PC-3 (cell line): ENCODE data around the gene SHLD1.

Experiments used
- EZH2 ChIP-seq: fragments of 300-600 bp; sonication (generic); IDR thresholded peaks from one replicate; pipeline ENCODE4 v1.6.1; 2017; ENCODE audit warnings: antibody characterized with exemption, mild to moderate bottlenecking, low read length; ENCODE audit not compliant: unreplicated experiment
- EZH2phosphoT487 ChIP-seq: fragments of 300-600 bp; sonication (generic); IDR thresholded peaks from 2 replicates; pipeline ENCODE4 v1.6.1; 2018; ENCODE audit warnings: mild to moderate bottlenecking, antibody characterized with exemption, low read length, borderline replicate concordance
- TF ChIP-seq, protein P1 (sequence below): fragments of 300-600 bp; sonication (generic); conservative IDR thresholded peaks from 2 replicates; pipeline ENCODE4 v1.5.1; 2017; ENCODE audit warnings: antibody characterized with exemption, low read depth, mild to moderate bottlenecking, low read length

DNA sequence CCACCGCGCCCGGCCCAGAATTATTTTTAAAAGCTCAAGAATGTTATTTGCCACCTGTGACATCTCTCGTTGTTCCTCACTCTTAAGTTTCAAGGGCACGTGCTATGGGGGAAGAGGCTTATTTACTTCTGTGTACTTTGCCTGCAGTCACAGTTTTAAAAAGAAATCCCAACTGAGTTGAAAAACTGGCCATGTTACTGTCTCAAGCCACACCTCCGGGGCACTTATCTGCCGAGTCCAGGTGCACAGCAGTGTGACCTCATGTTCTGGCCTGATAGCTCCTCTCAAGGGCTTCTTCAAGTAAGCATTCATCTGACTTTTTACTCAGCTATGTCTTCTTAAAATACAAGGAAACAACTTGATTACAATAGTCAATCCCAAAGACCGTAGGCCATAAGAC is 34.5 kb downstream of the SHLD1 start:
- TF ChIP-seq, protein P1, sequence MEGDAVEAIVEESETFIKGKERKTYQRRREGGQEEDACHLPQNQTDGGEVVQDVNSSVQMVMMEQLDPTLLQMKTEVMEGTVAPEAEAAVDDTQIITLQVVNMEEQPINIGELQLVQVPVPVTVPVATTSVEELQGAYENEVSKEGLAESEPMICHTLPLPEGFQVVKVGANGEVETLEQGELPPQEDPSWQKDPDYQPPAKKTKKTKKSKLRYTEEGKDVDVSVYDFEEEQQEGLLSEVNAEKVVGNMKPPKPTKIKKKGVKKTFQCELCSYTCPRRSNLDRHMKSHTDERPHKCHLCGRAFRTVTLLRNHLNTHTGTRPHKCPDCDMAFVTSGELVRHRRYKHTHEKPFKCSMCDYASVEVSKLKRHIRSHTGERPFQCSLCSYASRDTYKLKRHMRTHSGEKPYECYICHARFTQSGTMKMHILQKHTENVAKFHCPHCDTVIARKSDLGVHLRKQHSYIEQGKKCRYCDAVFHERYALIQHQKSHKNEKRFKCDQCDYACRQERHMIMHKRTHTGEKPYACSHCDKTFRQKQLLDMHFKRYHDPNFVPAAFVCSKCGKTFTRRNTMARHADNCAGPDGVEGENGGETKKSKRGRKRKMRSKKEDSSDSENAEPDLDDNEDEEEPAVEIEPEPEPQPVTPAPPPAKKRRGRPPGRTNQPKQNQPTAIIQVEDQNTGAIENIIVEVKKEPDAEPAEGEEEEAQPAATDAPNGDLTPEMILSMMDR: no peak
- TF ChIP-seq EZH2 (no peak), EZH2phosphoT487 (no peak)
